GM19467 (cell line): ENCODE results near the gene IRGQ.

ENCODE experiments used
- ATAC-seq: cut with Tn5 transposase; IDR thresholded peaks from one replicate; pipeline ENCODE4 v1.9.1; 2021; ENCODE audit warnings: mild to moderate bottlenecking, moderate library complexity; ENCODE audit not compliant: unreplicated experiment

IRGQ gene

GRCh38 chr19:43545276-43545675, 50.7 kb downstream of the IRGQ start:
- no peak for ATAC-seq

- ATAC-seq: no peak
Measured at GRCh38 chr19:43544077-43544476, 51.9 kb downstream of the IRGQ start.

- ATAC-seq: no peak
Measured at GRCh38 chr19:43541920-43542650, 53.8 kb downstream of the IRGQ start.

- ATAC-seq: no peak
Measured at GRCh38 chr19:43540381-43540780, 55.6 kb downstream of the IRGQ start.

- no peak for ATAC-seq
Measured at GRCh38 chr19:43538922-43539321, 57.0 kb downstream of the IRGQ start.

GRCh38 chr19:43534816-43535761, 60.8 kb downstream of the IRGQ start:
- no peak for ATAC-seq
